ENCODE data around the gene DGKQ. TPM values are rescaled to one million over a fixed set of nuclear protein-coding genes. Genes with fewer than 3 reads are reported as not detected.
A peak's percentile ranks its signal among the peaks of the same experiment; 100 is the strongest.

The DGKQ gene
- total RNA-seq, 1 experiment from 2014 or later = 12.4 TPM

- Histone ChIP-seq H2BK15ac (ENCODE audit: low read depth, low read length) (no peak overlapping the region), H4K8ac (replicated peaks; ENCODE audit: insufficient read length, low read depth, low read length) (no peak overlapping the region), H3K14ac (ENCODE audit: insufficient read depth, low read length) (no peak overlapping the region), H2BK20ac (ENCODE audit: low read depth, low read length, poor library complexity, severe bottlenecking) (no peak overlapping the region), H3K79me1 (ENCODE audit: insufficient read depth, low read depth, low read length, poor library complexity, severe bottlenecking) (no peaks in the 10 kb centered on the region), H3K23me2 (ENCODE audit: insufficient read length, low read depth, low read length, poor library complexity, severe bottlenecking) (peaks cover 10% of the 10 kb centered on the region), H2AFZ (ENCODE audit: low read length) (no peak overlapping the region), H3K4me1 (ENCODE audit: insufficient read depth, low read length) (no peaks in the 10 kb centered on the region), H2BK12ac (ENCODE audit: insufficient read length, low read depth, low read length) (no peak overlapping the region), H3K18ac (ENCODE audit: insufficient read length, low read depth, low read length) (no peak overlapping the region), H3K23ac (ENCODE audit: insufficient read length, low read depth, low read length) (no peak overlapping the region), H2BK5ac (ENCODE audit: insufficient read length, low read length) (no peak overlapping the region), H4K5ac (ENCODE audit: insufficient read length, low read depth, low read length) (no peak overlapping the region), H3K79me2 (ENCODE audit: insufficient read depth, low read length) (no peaks in the 10 kb centered on the region), H3K27ac (ENCODE audit: insufficient read length, low read depth, low read length) (no peak overlapping the region), H2BK120ac (ENCODE audit: low read depth, low read length, poor library complexity, severe bottlenecking) (no peak overlapping the region), H3K9ac (ENCODE audit: extremely low read depth, insufficient read length, low read length) (no peak overlapping the region), H3K9me3 (ENCODE audit: control insufficient read depth, low read depth, low read length) (no peaks in the 10 kb centered on the region), H3K4ac (ENCODE audit: low read depth, low read length) (no peak overlapping the region), H4K20me1 (ENCODE audit: control insufficient read depth, insufficient read depth, insufficient read length) (no peaks in the 10 kb centered on the region), H3T11ph (ENCODE audit: low read length) (no peak overlapping the region), H3K27me3 (ENCODE audit: insufficient read depth, low read length) (peaks cover 33% of the 10 kb centered on the region; the same call in 1 of the 2 replicates), H3K56ac (ENCODE audit: insufficient read length, low read depth, low read length) (no peak overlapping the region), H2AK5ac (ENCODE audit: insufficient read length, low read length) (no peak overlapping the region), H3K4me2 (ENCODE audit: insufficient read depth, insufficient read length, low read length) (no peak overlapping the region), H4K91ac (ENCODE audit: insufficient read length, low read depth, low read length) (no peak overlapping the region)
- no peak for DNase-seq
- peak overlapping the region in 1 of 2 experiments; percentile 21; a peak in 1 of 5 replicates for H3K4me3 Mint-ChIP-seq
- no CpG with 5 or more reads among the region's 68 CpGs for WGBS (ENCODE audit: extremely low coverage, insufficient read length, low lambda C conversion rate)
- H3K27ac Mint-ChIP-seq = no peak overlapping the region
- TF ChIP-seq, protein P1, sequence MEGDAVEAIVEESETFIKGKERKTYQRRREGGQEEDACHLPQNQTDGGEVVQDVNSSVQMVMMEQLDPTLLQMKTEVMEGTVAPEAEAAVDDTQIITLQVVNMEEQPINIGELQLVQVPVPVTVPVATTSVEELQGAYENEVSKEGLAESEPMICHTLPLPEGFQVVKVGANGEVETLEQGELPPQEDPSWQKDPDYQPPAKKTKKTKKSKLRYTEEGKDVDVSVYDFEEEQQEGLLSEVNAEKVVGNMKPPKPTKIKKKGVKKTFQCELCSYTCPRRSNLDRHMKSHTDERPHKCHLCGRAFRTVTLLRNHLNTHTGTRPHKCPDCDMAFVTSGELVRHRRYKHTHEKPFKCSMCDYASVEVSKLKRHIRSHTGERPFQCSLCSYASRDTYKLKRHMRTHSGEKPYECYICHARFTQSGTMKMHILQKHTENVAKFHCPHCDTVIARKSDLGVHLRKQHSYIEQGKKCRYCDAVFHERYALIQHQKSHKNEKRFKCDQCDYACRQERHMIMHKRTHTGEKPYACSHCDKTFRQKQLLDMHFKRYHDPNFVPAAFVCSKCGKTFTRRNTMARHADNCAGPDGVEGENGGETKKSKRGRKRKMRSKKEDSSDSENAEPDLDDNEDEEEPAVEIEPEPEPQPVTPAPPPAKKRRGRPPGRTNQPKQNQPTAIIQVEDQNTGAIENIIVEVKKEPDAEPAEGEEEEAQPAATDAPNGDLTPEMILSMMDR (conservative IDR thresholded peaks at IDR 0.05) = no peak
- no peaks in the 10 kb centered on the region for H3K36me3 Mint-ChIP-seq (ENCODE audit: insufficient read depth in 1 of 3, low read depth in 3 of 3)
- H3K4me1 Mint-ChIP-seq = peaks cover 2 to 4% of the 10 kb centered on the region in 2 experiments; a peak in 2 of 4 replicates
- peaks cover 0 to 2% of the 10 kb centered on the region in 2 experiments; a peak in 1 of 5 replicates for H3K9me3 Mint-ChIP-seq
- H3K27me3 Mint-ChIP-seq (ENCODE audit: low read depth) = peaks cover 67% of the 10 kb centered on the region
Observed at GRCh38 chr4:997375-998071, 24.2 kb upstream of the DGKQ start.

All from H9 (cell line).